ENCODE measurements around the gene SHC4.
"Not testable (repeated sequence)": the region's sequence is repeated elsewhere in the genome, so short reads cannot be mapped to it uniquely, and the experiment has no call there.

Gene SHC4

DNA sequence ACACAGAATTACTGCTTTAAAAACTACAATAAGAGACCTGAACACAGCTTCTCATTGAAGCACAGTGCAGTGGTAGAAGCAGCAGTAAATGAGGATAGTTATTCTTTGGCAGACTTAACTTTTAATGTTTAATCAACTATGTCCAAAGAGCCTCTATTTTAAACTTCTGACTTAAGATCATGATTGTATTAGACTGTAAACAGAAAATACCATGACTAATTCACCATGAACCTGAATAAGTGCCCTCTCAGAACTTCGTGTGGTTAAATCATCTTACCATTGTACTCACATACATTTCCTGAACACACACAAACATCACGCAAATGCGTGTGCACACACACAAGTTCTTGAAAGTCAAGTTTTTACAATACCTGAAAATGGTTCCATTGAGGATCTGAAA, 166.8 kb downstream of the SHC4 start:
- DNase-seq (ENCODE audit: low read depth in 2 of 2), result no peak

DNA sequence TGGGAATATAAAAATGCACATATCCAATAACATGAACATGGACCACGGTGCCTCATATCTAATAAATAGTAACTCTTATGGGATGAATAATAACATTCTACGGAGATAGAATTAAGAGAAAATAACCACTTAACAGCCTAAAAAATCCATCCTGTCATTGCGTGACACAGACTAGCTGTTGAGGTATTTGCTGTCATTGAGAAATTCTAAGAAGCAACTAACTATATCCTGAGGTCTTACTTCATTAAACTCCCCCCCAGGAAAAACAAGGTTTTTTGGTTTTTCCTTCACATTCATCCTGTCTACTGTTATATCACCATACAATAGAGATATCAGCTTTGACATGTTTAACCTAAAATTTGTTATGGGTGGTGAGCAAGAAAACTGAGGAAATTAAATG, 167.2 kb downstream of the SHC4 start:
- DNase-seq (ENCODE audit: low read depth in 2 of 2), result no peak

DNA sequence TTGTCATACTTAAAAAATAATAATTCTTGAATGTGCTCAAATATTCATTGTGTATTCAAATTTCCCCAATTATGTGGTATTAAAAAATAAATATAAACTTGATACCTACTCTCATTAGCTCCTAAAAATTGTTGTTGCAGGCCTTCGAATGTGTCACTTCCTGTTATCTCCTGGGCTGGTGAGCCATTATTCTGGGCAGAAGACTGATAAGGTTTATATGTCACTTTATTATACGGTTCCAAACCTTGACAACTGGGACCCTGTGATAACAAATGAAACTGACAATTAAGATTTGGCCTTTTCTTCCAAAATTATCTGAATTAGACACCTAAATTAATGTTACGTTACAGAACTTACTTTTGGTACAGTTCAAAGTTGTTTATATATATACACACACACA, 167.8 kb downstream of the SHC4 start:
- DNase-seq (ENCODE audit: low read depth in 2 of 2), result no peak

DNA sequence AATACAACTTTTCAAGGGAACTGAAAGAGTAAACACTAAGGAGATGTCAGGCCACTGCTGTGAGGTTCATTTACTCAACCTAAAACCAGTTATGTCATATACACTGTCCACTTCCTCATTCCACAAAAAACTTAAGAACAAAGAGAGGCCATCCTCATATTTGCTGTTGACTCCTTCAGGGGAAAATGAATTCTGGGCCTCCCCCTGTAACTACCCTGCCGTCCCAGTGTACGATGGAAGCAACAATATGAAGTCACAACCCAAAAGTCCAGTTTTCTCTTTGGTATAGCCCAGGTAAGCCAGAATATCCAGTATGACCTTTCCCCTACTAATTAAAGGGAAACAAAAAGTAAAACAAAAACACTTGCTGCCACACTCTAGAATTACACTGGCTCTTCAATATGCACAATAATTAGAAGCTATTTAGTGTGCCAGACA, 169.0 kb downstream of the SHC4 start:
- no peak for DNase-seq (ENCODE audit: low read depth in 2 of 2)

DNA sequence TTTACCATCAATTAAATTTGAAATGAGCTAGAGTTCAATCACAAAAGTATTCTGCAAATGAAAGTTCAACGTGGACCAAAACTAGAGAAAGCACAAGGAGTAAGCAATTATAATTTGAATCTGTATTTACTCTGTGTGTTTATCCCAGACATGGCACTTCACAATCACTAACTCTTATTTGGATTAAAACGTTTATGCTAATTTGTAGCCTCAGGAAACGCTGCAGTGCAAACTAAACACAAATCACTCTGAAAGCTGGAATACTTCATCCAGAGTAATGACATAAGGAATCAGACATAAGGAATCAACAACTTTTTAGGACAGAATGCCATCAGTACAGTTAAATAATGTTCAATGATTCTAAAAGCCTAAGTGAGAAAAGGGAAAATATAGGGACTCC, 171.3 kb downstream of the SHC4 start:
- DNase-seq (ENCODE audit: low read depth in 2 of 2), result no peak

DNA sequence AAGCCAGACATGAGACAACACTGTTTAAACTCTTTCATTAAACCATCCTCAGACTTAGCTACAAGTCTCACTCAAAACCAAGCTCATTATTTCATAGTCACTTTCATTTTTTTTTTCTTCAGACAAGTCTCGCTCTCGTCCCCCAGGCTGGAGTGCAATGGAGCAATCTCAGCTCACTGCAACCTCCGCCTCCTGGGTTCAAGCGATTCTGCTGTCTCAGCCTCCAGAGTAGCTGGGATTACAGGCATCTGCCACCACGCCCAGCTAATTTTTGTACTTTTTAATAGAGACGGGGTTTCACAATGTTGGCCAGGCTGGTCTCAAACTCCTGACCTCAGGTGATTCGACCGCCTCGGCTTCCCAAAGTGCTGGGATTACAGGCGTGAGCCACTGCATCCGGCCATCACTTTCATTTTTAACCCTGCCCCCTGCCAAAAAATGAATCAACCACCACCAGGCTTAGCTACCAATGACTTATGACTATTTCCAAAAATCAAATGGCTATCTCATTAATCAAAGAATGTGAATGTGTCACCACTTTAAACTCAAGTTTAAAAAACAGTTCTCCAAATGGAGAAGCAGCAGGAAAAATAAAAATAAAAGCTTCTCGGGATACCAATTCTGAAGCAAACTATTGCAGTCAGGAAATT, 173.1 kb downstream of the SHC4 start:
- not testable (repeated sequence) for DNase-seq (ENCODE audit: low read depth in 2 of 2)

DNA sequence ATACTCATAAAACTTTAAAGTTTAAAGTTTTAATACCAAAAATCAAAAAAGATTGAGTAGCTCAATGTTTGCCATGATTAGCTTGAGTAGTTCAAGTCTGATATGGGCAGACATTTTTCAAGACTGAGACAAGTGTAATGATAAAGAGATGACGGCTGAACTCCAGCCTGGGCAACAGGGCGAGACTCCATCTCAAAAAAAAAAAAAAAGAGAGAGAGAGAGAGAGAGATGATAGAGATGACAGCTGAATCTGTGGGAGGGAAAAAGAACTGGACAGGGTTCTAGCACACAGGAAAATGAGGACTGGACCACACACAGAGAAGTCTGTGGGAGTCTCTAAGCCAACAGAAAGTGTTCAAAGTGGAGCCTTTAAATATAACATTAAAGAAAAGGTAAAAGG, 178.0 kb downstream of the SHC4 start:
- DNase-seq (ENCODE audit: low read depth in 2 of 2), result no peak

DNA sequence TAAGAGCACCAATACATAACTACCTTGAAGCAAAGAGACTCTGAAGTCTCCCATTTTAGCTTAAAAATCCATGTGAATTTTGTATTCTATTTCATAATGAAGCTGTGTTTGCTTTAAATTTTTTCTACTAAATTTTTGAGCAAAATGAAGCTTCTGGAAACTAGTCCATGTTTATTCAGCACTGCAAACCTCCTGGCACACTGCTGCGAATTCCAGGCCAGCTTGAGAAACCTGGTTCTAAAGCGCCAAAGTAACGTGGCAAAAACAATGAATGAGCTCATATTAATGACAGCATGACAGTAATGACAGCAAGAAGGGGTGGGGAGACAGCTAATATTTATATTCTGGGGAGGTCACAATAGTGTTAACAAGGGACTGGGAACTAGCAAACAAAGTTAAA, 178.5 kb downstream of the SHC4 start:
- DNase-seq (ENCODE audit: low read depth in 2 of 2), result no peak

DNA sequence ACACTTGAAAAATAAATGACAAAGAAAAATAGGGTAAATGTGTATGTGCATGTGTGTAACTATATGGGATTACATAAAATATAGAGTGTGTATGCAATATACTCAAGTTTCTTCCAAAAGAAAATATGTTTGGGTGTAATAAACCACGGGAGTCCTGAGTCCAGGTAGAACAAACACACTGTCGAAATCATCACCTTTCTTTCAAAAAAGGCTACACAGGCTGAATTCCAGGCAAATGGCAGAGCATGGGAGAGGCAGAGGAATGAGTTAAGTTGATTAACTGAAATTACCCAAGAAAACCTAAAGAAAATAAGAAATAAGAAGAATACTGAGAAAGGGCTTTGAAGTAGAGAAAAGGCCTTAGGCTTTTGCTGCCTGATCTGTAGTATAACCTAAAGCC, 179.0 kb downstream of the SHC4 start:
- no peak for DNase-seq (ENCODE audit: low read depth in 2 of 2)

DNA sequence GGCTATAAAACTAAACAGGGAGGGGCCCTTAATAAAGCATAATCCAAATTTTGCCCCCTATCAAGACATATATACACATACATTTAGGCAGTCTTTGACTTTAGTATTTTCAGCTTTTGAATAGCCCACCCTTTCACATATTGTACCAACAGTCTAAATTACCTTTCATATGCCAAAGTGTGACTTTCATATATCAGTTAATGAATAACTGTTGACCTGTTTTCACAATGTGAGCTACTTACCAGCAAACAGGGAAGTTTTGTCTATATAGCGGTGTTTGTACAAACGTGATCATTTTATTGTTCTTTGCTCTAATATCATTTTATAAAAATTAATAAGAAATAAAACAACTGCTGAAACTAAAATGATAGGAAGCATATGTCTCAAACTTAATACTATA, 180.8 kb downstream of the SHC4 start:
- no peak for DNase-seq (ENCODE audit: low read depth in 2 of 2)

DNA sequence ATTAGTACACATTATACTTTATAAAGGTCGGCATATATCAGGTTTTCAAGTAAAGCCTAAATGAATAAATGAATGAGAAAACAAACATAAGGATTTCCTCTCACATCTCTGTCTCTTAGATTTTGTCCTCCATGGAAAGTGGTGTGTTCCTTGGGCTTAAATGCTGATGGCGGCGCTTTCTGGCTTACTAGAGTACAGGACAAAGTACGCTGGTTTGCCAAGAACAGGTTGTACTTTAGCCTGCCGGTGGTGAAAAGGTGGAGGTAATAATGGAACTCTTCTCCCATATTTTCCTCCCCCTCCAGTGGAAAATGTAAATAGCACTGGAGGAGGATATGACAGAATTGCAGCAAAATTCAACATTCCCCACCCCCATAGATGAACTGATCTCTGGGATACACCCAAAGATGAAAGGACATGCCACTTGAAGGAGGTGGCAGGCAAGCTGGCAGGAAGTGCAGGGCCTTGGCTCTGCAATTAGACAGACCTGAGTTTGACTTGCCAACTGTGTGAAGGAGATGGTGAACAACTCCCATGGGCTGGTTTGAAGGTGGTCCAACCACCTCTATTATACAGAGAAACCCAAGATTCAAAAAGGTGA, 182.1 kb downstream of the SHC4 start:
- no peak for DNase-seq (ENCODE audit: low read depth in 2 of 2)

DNA sequence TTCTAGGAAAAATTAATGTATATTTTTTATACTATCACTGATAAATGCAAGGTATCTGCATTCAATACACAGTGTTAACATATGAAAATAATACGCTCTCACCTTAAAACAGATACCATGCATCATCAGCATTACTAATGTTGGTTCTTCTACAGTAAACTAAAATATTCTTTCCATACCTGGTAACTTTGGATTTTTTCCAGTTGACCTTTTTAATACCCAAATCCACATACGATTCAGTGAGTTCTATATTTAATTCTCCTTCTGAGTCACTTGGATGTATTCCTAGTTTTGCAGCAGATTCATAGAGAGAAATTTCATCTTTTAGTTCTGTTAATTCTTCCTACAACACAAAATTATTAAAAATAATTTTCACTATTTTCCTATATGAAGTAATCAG, 182.7 kb downstream of the SHC4 start:
- DNase-seq (ENCODE audit: low read depth in 2 of 2), result no peak

DNA sequence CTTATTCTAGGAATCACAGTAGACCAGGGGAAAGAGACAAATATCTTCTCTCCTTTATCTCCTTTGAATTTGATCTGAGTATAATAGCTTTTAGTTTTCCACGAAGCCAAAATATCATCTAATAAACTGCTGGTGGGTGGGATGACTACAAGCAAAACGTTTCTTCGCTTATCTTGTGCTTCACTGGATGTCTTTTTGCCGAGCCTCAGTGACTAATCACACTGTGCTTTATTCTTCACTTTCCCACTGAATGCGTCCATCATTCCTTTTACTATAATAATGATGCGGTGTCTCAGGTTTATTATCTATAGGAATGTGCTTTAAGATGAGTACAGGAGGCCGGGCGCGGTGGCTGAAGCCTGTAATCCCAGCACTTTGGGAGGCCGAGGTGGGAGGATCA, 185.4 kb downstream of the SHC4 start:
- DNase-seq (ENCODE audit: low read depth in 2 of 2), result no peak

DNA sequence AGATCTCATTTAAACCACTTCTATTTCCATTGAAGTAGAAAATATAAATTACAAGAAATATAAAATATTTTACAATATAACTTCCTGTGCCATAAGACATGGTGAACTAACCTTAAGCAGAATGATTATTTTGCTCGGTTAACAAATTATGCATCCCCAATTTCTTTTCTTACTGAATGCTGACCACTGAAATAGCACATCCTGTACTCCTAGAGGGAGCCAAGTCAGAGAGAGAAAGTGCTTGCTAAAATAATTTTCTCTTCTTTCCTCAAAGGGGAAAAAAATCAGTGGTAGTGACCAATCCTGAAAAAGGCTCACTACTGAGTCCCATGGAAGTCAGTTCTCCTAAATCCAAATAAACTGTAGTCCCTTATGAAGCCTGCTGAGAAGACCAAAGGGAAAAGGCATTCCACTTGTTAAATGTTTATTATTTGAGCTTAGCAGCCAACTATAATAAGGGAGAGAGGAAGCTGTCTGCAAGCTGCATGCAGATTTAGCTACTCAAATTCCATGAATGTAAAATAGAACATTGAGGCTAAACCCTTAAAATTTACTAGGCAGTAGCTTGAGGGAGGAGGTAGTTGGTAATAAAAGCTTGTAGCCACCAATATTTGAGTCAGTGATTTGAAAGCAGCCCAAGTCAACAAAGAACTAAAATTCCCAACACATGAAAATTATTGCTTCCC, 185.9 kb downstream of the SHC4 start:
- no peak for DNase-seq (ENCODE audit: low read depth in 2 of 2)

DNA sequence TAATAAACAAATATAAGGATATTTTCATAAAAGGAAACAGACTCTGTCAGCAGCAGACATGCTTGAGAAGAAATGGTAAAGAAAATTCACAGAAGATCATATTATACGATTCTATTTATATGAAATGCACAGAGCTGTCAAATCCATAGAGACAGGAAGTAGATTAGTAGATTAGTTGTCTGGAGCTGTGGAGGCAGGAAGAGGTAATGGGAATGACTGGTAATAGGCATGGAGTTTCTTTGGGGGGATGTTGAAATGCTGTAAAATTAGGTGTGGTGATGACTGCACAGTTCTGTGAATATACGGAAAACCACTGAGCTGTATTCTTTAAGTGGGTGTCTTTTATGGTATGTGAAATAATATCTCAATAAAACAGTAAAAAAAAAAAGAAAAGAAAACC, 188.2 kb downstream of the SHC4 start:
- DNase-seq (ENCODE audit: low read depth in 2 of 2), result no peak

DNA sequence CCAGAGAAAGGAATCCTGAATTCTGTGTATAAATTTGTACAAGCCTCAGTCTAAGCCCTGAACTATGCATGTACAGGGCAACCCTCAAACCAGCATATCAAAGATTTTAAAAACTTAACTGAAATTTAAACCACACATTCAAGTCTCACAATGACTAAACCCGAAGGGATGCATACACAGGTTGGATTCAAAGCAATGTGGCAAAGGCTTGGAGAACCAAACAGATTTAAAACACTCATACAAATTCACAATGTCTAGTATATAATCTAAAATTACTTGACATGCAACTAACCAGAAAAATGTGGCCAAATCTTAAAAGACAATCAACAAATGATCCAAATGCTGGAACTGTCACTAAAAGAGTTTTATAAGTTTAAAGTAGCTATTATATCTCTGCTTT, 189.2 kb downstream of the SHC4 start:
- DNase-seq (ENCODE audit: low read depth in 2 of 2), result no peak

Measured in stimulated activated CD8-positive, alpha-beta memory T cell treated with anti-CD3 and anti-CD28 coated beads, Interleukin-7, amount 100 ng/mL, for 1 hour (primary cell).